ENCODE data around the gene ATOX1.

DNA sequence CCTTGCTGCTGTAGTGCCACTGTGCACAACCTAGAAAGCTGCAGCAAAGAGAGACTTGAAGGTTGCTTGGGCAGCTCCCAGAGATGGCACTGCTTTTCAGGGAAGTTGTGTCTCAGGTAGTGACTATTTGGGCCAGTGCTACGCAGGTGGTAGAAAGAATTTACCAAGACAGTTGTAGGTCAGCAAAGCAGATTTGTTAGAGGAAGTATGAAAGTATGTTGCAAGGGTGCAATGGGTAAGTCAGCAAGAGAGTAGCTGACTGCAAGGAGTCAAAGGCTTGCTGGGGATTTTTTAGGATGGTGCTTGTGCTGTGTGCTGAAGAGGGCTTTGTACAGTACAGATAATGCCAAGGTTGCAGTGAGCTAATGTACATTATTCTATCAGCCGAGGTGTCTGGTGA is 38.2 kb downstream of the ATOX1 start:
- TF ChIP-seq CTCF (IDR thresholded peaks at IDR 0.05): no peak
- TF ChIP-seq POLR2A (IDR thresholded peaks at IDR 0.05): no peak

Data from heart left ventricle (tissue), 13 donors.